ENCODE results near the gene TRIM66.

The TRIM66 gene

DNA sequence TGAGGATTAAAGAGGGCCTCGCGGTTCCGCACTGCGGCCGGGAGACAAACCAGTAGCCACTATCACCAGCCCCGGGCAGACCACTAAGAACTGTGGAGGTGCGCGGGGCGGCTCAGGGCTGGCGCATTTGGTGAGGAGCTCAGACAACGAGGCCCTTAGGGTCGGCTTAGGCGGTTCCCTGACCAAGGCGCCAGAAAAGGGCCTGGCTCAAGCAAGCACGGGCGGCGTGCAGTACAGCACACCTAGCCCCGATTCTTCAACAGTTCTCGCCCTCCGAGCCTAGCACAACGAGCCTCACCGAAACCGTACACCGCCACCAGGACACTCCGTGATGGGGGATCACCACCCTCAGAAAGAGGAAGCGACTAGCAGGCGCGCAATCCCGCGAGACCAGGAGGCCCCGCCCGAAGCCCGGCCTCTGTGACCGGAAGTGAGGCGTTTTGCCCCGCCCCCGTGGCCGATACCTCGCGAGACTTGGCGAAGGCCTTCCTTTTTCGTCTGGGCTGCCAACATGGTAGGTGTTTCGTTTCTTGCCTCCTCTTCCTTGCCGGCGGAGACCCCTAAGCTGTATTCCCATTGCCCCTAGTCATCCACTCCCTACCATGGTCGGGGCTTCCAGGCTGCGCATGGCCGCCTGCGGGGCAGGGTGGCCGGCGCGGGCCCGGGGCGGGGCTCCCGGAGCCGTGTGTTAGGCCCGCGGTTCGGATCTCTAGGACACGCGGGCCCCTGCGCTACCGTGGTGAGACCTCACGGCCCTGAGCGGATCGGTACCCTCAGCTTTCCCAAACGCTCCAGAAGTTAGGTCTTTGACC lies at the start of gene TRIM66, which contains the start of gene RPL27A:
Gene TRIM66 (minus strand): TSS at position 363 of the 812 bp plus-strand sequence. CDS start 10,391 bp downstream, outside the sequence.
Gene RPL27A (plus strand): TSS at position 490 of the 812 bp plus-strand sequence. CDS start 22 bp downstream, at position 512.
- peak; percentile 100 for DNase-seq

- no peak for DNase-seq
These were observed 49.3 kb upstream of the TRIM66 start for GRCh38 chr11:8731647-8732323.

DNA sequence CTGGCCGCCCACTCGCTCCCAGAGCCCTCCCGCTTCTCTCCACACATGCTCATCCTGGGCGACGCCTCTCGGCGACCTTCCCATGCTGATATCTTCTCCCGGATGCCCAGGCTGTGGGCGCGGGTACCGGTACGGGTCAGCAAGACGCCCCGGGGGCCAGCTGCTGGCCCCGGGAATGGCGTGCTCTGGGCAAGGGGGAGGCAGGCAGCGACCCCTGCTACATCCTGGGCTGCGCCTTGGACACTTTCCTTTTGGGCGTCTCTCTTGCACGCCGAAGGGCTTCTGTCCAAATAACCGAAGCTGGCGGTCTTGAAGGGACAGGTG lies 48.2 kb upstream of the TRIM66 start:
- no peak for DNase-seq

- DNase-seq: no peak
These were observed 47.6 kb upstream of the TRIM66 start for GRCh38 chr11:8729837-8730696.

DNA sequence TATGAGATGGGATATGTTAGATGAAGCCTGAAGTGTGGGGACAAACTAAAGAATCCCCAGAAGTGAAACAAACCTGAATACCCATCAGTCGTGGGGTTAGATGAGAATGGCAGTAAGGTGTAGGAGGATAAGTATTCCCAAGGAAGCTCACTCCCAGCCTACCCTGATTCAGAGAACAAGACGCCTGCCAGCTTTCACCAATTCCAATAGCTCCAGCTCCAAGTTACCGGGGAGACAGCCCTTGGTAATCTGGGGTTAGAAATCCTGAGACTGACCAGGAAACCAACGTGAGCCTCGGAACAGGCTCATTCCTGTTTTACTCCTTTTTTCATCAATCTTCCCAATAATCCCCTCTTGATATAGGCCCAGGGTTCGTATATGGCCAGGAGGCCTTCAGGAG lies 46.6 kb upstream of the TRIM66 start:
- DNase-seq: no peak

GRCh38 chr11:8728563-8728962 lies 46.1 kb upstream of the TRIM66 start:
- no peak for DNase-seq

DNA sequence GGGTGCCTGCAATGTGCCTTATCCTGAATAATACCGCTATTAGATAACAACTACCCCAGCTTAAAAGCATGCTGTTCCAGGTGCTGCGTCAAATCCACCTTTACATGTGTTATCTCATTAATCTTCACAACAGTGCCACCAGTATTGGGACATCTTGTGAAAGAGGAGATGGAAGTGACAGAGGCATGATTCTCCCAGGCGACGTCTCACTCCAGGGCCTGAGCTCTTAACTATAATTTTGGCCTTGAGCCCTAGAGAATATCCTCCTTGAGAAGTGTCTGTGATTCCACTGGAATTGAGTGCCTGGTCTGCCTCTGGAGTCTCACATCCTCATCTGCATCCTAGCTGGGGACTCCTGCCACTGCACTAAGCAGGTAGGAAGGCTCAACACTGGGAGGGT lies 43.9 kb upstream of the TRIM66 start:
- no peak for DNase-seq

GRCh38 chr11:8724682-8725081 lies 42.2 kb upstream of the TRIM66 start:
- DNase-seq: no peak

- no peak for DNase-seq
These were observed 41.2 kb upstream of the TRIM66 start for GRCh38 chr11:8723711-8724110.

DNA sequence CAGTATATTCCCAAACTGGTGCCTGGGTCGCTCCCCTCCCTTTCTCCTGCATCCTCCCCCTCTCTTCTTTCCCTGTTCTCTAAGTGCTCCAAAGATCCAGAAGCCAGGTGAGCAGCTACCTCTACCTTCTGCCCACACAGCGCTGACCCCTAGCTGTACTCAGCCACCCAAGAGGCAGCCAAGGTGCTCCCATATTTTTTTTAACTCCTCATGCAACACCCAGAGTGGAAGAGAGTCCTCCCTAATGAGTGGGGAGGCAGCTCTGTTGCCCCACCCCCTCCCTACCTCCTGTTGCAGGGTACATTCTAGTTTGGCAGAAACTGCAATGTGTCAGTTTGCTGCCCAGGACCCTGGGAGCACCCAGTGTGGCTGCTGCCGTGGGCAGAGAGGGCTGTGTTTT lies 40.3 kb upstream of the TRIM66 start:
- DNase-seq: no peak

GRCh38 chr11:8721609-8722500 lies 39.4 kb upstream of the TRIM66 start:
- no peak for DNase-seq

DNA sequence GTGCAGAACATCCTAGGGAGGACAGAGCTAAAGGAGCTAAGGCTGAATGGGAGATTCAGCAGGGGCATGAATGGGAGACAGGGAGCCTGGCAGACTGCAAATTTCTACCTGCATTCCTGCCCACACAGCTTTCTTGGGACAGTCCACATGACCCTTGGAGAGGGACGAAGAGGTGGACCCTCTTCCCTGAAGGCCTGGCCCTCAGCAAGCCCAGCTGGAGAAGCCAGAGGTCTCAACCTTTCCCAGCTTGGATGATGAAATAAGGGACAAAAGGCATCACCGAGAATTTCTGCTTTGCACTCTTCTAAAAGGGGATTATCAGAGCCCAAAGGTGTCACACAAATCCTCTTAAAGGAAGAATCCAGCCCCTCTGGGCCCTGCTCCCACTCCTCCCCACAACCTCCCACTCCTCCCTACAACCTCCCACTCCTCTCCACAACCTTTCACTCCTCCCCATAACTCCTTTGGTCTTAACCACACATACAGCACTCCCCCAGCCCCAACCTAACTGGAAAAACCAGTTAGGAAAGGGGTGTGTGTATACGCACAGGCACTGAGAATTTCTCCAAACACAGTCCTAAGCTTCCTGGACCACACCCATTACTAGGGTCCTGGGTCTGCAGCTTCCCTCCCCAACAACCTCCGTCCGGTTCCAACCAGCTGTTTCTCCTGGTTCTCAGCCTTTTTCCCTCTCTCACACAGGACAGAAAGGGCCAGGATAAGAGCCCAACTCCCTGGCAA lies 38.6 kb upstream of the TRIM66 start:
- DNase-seq: no peak

- DNase-seq: no peak
These were observed 37.9 kb upstream of the TRIM66 start for GRCh38 chr11:8720352-8720751.

- DNase-seq: no peak
These were observed 37.3 kb upstream of the TRIM66 start for GRCh38 chr11:8719721-8720120.

DNA sequence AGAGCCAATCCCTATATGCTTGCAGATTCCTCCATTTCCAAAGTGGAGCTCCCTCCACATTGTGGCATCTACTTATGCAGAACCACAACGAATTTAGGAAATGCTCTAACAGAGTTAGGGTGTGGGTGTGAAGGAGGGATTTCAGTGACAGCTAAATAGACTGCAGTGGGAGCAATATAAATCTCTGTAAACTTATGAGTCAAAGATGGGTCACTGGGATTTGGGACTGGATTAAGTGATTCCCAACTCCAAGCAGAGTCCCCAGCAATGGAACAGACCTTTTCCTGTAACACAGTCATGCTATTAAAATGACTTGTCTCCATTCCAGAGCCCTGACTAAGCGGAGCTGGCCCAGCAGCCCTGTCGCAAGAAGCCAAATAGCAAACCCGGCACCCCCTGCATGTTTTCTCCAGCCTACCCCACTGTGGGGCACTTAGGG lies 36.8 kb upstream of the TRIM66 start:
- no peak for DNase-seq

GRCh38 chr11:8717876-8718753 lies 35.6 kb upstream of the TRIM66 start:
- DNase-seq: no peak

DNA sequence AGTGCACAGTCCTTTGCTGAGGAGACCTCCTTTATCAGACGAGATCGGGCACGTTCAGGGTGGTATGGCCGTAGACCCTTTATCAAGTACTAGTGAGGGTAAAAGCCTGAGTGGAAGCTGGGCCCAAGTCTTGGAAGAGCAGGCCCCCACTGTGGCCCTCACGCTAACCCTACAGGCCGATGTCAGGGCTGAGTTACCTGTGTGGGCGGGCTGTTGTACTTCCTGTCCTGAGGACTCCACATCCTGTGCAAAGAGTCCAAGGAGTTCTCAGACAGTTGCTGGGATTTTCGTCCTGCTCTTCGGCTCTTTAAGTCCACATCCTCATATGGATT lies 35.0 kb upstream of the TRIM66 start:
- no peak for DNase-seq

GRCh38 chr11:8715501-8715900 lies 33.0 kb upstream of the TRIM66 start:
- DNase-seq: no peak

GRCh38 chr11:8714622-8715225 lies 32.3 kb upstream of the TRIM66 start:
- DNase-seq: no peak

GRCh38 chr11:8713760-8714454 lies 31.4 kb upstream of the TRIM66 start:
- DNase-seq: no peak
